Measurements from ENCODE around the gene IFNL4. TPM values are rescaled to one million over a fixed set of nuclear protein-coding genes. Genes with fewer than 3 reads are reported as not detected.

Gene IFNL4
- total and polyA plus RNA-seq, 2 experiments from 2014 or later = not detected

- no peak for TF ChIP-seq ZNF462 (CRISPR knock-in tag; IDR thresholded peaks at IDR 0.05)
- TF ChIP-seq STAT1 (IDR thresholded peaks at IDR 0.05; ENCODE audit: unreplicated experiment) = no peak
- TF ChIP-seq ZNF331 (CRISPR knock-in tag; IDR thresholded peaks at IDR 0.05; ENCODE audit: low read depth) = no peak
- no peak for TF ChIP-seq EZH2 (IDR thresholded peaks at IDR 0.05; ENCODE audit: low read depth, unreplicated experiment)
- TF ChIP-seq POLR2AphosphoS5 (IDR thresholded peaks at IDR 0.05; ENCODE audit: low read depth) = no peak
Observed at GRCh38 chr19:39276740-39277139, 28.1 kb upstream of the IFNL4 start (continued).

GRCh38 chr19:39275578-39275977 lies 26.9 kb upstream of the IFNL4 start:
- Histone ChIP-seq H3K79me2 (replicated peaks; ENCODE audit: insufficient read depth) (no peaks in the 10 kb centered on the region), H3K4me1 (ENCODE audit: insufficient read depth) (no peaks in the 10 kb centered on the region), H2AFZ (no peak overlapping the region; the same call in 1 of the 2 replicates), H4K20me1 (replicated peaks; ENCODE audit: insufficient read depth) (no peaks in the 10 kb centered on the region), H3K4me3 (no peak overlapping the region), H3K36me3 (ENCODE audit: insufficient read depth) (no peaks in the 10 kb centered on the region), H3K4me2 (no peak overlapping the region), H3F3A (replicated peaks; ENCODE audit: low read depth) (no peaks in the 10 kb centered on the region), H3K27ac (ENCODE audit: low read depth) (no peak overlapping the region), H3K27me3 (ENCODE audit: insufficient read depth) (peaks cover 11% of the 10 kb centered on the region; the same call in 1 of the 2 replicates), H3K9me2 (ENCODE audit: insufficient read depth) (no peaks in the 10 kb centered on the region)
- Mint-ChIP-seq H3K27ac (no peak overlapping the region), H3K4me1 (no peaks in the 10 kb centered on the region), H3K27me3 (ENCODE audit: insufficient read depth, low read depth, poor library complexity) (peaks cover 10% of the 10 kb centered on the region), H3K9me3 (no peaks in the 10 kb centered on the region), H3K4me3 (no peak overlapping the region), H3K36me3 (ENCODE audit: low read depth) (no peaks in the 10 kb centered on the region)
- DNase-seq (ENCODE audit: low spot score) = no peak
- ATAC-seq = no peak
- no peak for TF ChIP-seq POLR2AphosphoS5 (IDR thresholded peaks at IDR 0.05; ENCODE audit: low read depth)
- no peak for TF ChIP-seq EZH2phosphoT487 (IDR thresholded peaks at IDR 0.05; ENCODE audit: unreplicated experiment)
- TF ChIP-seq NANOG (IDR thresholded peaks at IDR 0.05; ENCODE audit: borderline replicate concordance) = no peak
- no peak for TF ChIP-seq STAT1 (IDR thresholded peaks at IDR 0.05; ENCODE audit: unreplicated experiment)
- TF ChIP-seq REST (IDR thresholded peaks at IDR 0.05; ENCODE audit: unreplicated experiment) = no peak
- TF ChIP-seq JUNB (IDR thresholded peaks at IDR 0.05; ENCODE audit: unreplicated experiment) = no peak
- TF ChIP-seq ETS1 (IDR thresholded peaks at IDR 0.05) = no peak
- no peak for TF ChIP-seq ZNF114 (CRISPR knock-in tag; IDR thresholded peaks at IDR 0.05)

Data from GM23338 (cell line).